ENCODE results near the gene ARHGAP15. TPM values are rescaled to one million over a fixed set of nuclear protein-coding genes. Genes with fewer than 3 reads are reported as not detected.

ARHGAP15 gene
- polyA plus RNA-seq, 2 of the 4 experiments (the other 2 are of a cell fraction): 0.34 TPM; not detected in 1

DNA sequence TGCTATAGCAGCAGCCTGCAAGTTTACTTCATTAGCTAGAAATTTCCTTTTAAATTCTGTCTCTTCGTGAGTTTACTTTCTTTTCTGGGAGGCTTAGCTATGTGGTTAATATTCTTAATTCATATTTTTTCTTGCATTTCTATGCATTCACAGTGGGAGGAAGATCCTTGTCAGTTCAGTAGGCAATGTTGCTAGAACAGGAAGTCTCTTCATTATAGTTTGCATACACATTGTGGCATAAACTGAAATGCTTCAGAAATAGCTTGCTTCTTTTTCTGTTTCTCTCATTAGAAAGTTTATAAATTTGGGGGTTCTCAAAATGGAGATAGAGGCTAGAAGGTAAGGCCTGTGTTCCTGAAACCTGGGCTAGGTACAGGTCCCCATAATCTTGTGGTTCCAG, 8.1 kb upstream of the ARHGAP15 start:
- 0% methylated on average over 1 of the region's 1 CpG for WGBS (ENCODE audit: missing lambda C conversion rate)
- ATAC-seq (no peak), DNase-seq (ENCODE audit: low read depth in 1 of 2, low spot score in 1 of 2) (no peak), FAIRE-seq (no peak)
- Histone ChIP-seq H3K4me3 (no peak overlapping the region), H3K9me3 (no peaks in the 10 kb centered on the region), H3K27ac (no peak overlapping the region), H3K4me2 (no peak overlapping the region), H3K4me1 (no peaks in the 10 kb centered on the region)
- no peak for TF ChIP-seq NR3C1 (IDR thresholded peaks at IDR 0.05)
- no peak for TF ChIP-seq NFE2L2 (conservative IDR thresholded peaks at IDR 0.05; ENCODE audit: low read length)
- no peak for TF ChIP-seq MAZ (IDR thresholded peaks at IDR 0.05; ENCODE audit: borderline replicate concordance, low read depth, low read length)
- TF ChIP-seq HEYL (CRISPR knock-in tag; IDR thresholded peaks at IDR 0.05): no peak
- TF ChIP-seq, protein P1, sequence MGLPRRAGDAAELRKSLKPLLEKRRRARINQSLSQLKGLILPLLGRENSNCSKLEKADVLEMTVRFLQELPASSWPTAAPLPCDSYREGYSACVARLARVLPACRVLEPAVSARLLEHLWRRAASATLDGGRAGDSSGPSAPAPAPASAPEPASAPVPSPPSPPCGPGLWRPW (IDR thresholded peaks at IDR 0.05): no peak
- ChIA-PET CTCF (interaction anchor here (2.8 kb wide), 1 partner anchor 11 kb away, joined by 11 read pairs; no protein-coding TSS in a partner anchor), POLR2A (no interaction called here)

DNA sequence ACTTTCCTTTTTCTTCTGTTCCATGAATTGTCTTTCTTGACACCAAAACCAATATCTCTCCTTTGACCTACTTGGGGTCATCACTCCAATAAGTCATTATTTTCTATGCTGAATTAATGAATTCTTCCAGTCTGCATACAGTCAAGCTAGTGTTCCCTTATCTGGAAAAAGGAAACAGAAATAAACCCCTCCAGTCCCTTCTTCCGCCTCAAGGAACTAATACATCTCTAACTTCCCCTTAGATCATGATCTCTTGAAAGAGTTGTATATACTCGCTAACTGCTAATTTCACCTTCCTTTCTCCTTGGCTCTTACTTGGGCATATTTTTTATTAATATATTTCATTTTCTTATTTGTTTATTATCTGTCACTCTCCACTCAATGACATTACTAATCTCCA, 7.3 kb upstream of the ARHGAP15 start:
- FAIRE-seq: no peak
- no peaks in the 10 kb centered on the region for H3K4me1 ChIP-seq
- TF ChIP-seq KDM5A (IDR thresholded peaks at IDR 0.05) (no peak), RCOR1 (IDR thresholded peaks at IDR 0.05; ENCODE audit: low read depth, low read length) (no peak), PBX3 (IDR thresholded peaks at IDR 0.05) (no peak)
- TF ChIP-seq, protein P2, sequence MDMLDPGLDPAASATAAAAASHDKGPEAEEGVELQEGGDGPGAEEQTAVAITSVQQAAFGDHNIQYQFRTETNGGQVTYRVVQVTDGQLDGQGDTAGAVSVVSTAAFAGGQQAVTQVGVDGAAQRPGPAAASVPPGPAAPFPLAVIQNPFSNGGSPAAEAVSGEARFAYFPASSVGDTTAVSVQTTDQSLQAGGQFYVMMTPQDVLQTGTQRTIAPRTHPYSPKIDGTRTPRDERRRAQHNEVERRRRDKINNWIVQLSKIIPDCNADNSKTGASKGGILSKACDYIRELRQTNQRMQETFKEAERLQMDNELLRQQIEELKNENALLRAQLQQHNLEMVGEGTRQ (IDR thresholded peaks at IDR 0.05): no peak
- no peak for ATAC-seq
- POLR2A ChIA-PET: no interaction called here
- 42% methylated on average over 2 of the region's 2 CpGs for WGBS (ENCODE audit: missing lambda C conversion rate)
- no peak overlapping the region for H3K4me3 ChIP-seq
- DNase-seq (ENCODE audit: low read depth in 1 of 2, low spot score in 1 of 2): no peak
- no peak overlapping the region for H3K27ac ChIP-seq
- no peaks in the 10 kb centered on the region for H3K9me3 ChIP-seq
- CTCF ChIA-PET: no interaction called here
- H3K4me2 ChIP-seq: no peak overlapping the region

- no peak for DNase-seq (ENCODE audit: low read depth in 1 of 2, low spot score in 1 of 2)
- no peak overlapping the region for H3K4me3 ChIP-seq
- WGBS (ENCODE audit: missing lambda C conversion rate): 8% methylated on average over 4 of the region's 4 CpGs
- ATAC-seq: no peak
- H3K4me1 ChIP-seq: no peaks in the 10 kb centered on the region
- FAIRE-seq: no peak
- H3K4me2 ChIP-seq: no peak overlapping the region
- TF ChIP-seq PBX3 (IDR thresholded peaks at IDR 0.05): no peak
- TF ChIP-seq SMC3 (IDR thresholded peaks at IDR 0.05): no peak
- no peak for TF ChIP-seq CBX2 (IDR thresholded peaks at IDR 0.05; ENCODE audit: borderline replicate concordance, low read depth)
- no peak for TF ChIP-seq FOXS1 (CRISPR knock-in tag; IDR thresholded peaks at IDR 0.05)
- TF ChIP-seq BHLHE40 (IDR thresholded peaks at IDR 0.05; ENCODE audit: low read depth, low read length): no peak
- TF ChIP-seq NR3C1 (IDR thresholded peaks at IDR 0.05): no peak
- TF ChIP-seq GATA3 (IDR thresholded peaks at IDR 0.05; ENCODE audit: borderline replicate concordance): no peak
- TF ChIP-seq CHD2 (IDR thresholded peaks at IDR 0.05; ENCODE audit: low read length, partially characterized antibody): no peak
- TF ChIP-seq, protein P1 (IDR thresholded peaks at IDR 0.05): no peak
- TF ChIP-seq HOXA7 (CRISPR knock-in tag; IDR thresholded peaks at IDR 0.05): no peak
- no peak for TF ChIP-seq HDAC2 (IDR thresholded peaks at IDR 0.05)
- TF ChIP-seq, protein P3, sequence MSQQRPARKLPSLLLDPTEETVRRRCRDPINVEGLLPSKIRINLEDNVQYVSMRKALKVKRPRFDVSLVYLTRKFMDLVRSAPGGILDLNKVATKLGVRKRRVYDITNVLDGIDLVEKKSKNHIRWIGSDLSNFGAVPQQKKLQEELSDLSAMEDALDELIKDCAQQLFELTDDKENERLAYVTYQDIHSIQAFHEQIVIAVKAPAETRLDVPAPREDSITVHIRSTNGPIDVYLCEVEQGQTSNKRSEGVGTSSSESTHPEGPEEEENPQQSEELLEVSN (IDR thresholded peaks at IDR 0.05; ENCODE audit: borderline replicate concordance, low read depth): no peak
- H3K27ac ChIP-seq: no peak overlapping the region
- POLR2A ChIA-PET: no interaction called here
- CTCF ChIA-PET: interaction anchor here (1.8 kb wide), 1 partner anchor 11 kb away, joined by 4 read pairs; no protein-coding TSS in a partner anchor
- no peaks in the 10 kb centered on the region for H3K9me3 ChIP-seq
Measured at GRCh38 chr2:143123911-143124310, 5.3 kb upstream of the ARHGAP15 start.

Measured in A549 (cell line).